ENCODE measurements around the gene VWA3B.
"Not testable (repeated sequence)": the region's sequence is repeated elsewhere in the genome, so short reads cannot be mapped to it uniquely, and the experiment has no call there.

Gene VWA3B

GRCh38 chr2:98253461-98254070 is 166.6 kb downstream of the VWA3B start:
- DNase-seq, result no peak

- DNase-seq, result no peak
These were observed 167.6 kb downstream of the VWA3B start for GRCh38 chr2:98254504-98255059.

DNA sequence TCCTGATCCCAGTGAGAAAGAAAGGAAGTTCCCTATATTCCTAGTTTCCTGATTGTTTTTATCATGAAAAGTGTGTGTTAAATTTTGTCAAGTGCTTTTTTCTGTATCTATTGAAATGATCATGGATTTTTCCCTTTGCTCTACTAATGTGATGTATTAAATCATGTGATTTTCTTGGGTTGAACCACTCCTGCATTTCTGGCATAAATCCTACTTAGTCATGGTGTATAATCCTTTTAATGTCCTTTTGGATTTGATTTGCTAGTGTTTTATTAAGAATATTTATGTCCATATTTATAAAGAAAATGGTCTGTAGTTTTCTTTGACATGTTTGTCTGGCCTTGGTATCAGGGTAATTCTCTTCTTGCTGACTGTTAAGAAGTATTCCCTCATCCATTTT is 171.9 kb downstream of the VWA3B start:
- no peak for DNase-seq

DNA sequence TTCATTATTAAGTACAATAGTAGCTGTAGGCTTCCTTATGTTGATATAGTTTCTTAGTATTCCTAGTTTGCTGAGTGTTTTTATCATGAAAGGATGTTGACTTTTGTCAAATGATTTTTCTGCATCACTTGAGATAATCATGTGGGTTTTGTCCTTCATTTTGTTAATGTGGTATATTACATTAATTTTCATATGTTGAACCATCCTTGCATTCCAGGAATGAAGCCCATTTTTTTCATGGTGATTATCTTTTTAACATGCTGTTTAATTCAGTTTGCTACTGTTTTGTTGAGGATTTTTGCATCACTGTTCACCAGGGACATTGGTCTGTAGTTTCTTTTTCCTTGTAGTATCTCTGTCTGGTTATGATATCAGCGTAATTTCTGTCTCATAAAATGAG is 176.4 kb downstream of the VWA3B start:
- DNase-seq, result no peak

DNA sequence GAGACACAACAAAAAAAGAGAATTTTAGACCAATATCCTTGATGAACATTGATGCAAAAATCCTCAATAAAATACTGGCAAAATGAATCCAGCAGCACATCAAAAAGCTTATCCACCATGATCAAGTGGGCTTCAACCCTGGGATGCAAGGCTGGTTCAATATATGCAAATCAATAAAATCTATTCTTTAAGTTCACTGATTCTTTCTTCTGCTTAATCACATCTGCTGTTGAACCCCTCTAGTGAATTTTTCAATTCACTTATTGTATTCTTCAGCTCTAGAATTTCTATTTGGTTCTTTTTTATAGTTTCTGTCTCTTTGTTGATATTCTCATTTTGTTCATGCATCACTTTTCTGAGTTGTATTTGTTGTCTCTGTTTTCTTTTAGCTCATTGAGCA is 181.3 kb downstream of the VWA3B start:
- DNase-seq, result not testable (repeated sequence)

GRCh38 chr2:98269274-98269673 is 182.3 kb downstream of the VWA3B start:
- DNase-seq, result no peak

DNA sequence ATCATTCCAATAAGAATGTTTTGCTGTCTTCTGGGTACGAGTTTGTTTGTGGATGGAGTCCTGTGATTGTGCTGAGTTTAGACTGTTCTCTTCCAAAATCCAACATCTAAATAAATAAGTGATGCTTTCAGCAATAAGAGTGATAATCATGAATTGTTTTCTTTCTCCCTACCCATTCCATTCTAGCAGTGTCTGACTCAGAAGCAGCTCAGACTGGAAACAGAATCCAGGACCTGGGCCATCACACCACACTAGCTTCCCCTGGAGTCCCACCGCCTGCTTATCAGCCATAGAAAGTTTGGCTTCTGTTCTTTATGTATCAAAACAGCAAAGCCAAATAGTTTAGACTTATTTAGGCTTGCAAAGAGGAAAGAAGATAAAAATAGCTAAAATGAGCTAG is 182.9 kb downstream of the VWA3B start:
- DNase-seq, result no peak

GRCh38 chr2:98277162-98277859 is 190.3 kb downstream of the VWA3B start:
- DNase-seq, result no peak

- no peak for DNase-seq
These were observed 191.1 kb downstream of the VWA3B start for GRCh38 chr2:98278074-98278473.

GRCh38 chr2:98280376-98281102 is 193.6 kb downstream of the VWA3B start:
- DNase-seq, result no peak

- DNase-seq, result no peak
These were observed 194.6 kb downstream of the VWA3B start for GRCh38 chr2:98281607-98282006.

GRCh38 chr2:98282109-98282508 is 195.1 kb downstream of the VWA3B start:
- DNase-seq, result no peak

- DNase-seq, result no peak
These were observed 206.1 kb downstream of the VWA3B start for GRCh38 chr2:98293030-98293429.

GRCh38 chr2:98293931-98294687 is 207.1 kb downstream of the VWA3B start:
- DNase-seq, result no peak

- no peak for DNase-seq
These were observed 207.7 kb downstream of the VWA3B start for GRCh38 chr2:98294711-98295110.

DNA sequence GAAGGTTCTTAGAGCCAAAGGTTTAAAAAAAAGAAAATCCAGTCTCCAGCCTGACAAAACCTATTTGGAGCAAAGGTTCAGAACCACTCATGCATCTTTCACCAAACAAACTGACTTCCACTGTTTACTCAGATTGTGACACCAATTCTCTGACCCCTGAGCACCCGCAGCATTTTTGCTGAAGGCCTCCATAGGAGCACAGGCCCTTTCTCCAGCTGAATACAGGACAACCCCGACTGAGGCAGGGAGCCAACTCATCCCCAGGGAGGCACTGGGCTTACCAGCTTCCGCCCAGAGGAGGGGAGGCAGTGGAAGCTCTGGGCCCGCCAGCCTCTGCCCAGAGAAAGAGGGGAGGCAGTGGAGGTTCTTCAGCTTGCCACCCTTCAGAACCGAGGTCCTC is 208.3 kb downstream of the VWA3B start:
- DNase-seq, result no peak

DNA sequence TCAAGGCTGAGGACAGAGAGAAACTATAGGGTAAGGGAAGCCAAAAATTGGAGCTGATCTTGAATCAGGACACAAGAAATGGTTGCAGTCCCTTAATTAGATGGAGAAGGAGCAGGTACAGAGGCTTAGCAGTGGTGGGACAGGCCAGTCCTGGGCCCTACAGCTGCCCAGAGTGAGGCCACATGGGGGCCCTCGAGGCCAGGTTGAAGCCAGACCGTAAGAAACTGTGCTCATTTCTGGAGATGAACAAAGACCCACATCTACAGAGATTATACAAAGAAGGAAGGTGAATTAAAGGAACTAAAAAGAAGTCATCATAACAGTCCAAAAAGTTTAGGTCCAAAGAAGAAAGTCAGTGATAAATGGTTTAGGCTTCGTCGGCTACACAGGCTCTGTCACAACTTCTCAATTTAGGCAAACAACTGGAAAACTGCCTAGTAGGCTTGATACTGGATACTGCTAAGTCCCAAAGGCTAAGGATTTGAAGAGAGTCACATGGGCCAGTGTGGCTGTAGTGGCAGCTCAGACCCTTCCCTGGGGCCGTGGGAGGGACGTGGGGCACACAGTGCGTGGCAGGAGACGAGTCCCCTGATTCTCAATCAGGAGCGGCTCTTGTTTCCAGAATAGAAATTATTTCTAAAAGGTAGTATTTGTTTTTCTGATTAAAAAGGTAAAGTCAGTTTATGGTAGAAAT is 208.9 kb downstream of the VWA3B start:
- no peak for DNase-seq

- no peak for DNase-seq
These were observed 209.5 kb downstream of the VWA3B start for GRCh38 chr2:98296440-98296839.

GRCh38 chr2:98297817-98298682 is 211.1 kb downstream of the VWA3B start:
- no peak for DNase-seq

- DNase-seq, result no peak
These were observed 211.8 kb downstream of the VWA3B start for GRCh38 chr2:98298683-98299164.

DNA sequence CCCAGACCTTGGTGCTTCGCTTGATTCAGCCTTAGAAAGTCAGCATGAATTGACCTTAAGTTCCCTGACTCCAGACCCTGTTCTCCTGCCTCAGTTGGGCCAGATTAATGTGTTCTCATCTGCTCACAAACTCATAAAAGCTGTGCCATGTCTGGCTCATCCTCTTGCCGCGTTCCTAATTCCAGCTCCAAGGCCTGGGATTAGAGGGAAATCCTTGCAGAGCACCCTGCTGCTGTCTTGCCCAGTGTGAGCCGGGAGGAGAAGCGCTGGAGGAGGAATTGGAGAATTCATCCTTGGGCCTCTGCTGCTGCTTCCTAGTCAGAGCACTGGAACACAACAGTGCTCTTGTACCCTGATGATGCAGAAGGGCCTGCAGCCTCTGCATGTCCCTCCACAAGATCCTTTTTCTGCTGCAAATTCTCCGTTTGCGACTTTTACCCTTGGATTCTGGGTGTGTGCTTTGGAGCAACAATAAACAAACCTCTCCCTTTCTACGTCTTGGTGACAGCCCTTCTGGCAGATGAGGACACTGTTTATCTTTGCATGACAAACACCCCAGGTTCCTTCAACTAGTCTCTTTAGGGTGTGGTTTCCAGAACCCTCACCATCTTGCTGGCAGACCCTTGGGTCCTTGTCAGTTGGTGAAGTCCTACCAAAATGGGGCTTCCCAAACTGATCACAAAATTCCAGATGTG is 212.4 kb downstream of the VWA3B start:
- DNase-seq, result no peak

All from activated CD4-positive, CD25-positive, alpha-beta regulatory T cell treated with anti-CD3 and anti-CD28 coated beads, Interleukin-2, amount 50 U/mL, for 72 hours (primary cell).